HepG2 (cell line): ENCODE data around the gene SHF. TPM values are rescaled to one million over a fixed set of nuclear protein-coding genes. Genes with fewer than 3 reads are reported as not detected.
A peak's percentile ranks its signal among the peaks of the same experiment; 100 is the strongest.

ENCODE experiments used
- ATAC-seq: fragments of 200-7000 bp; cut with Tn5 transposase; 3 replicates; pipeline ENCODE4 v1.9.1; 2020; ENCODE audit warnings: mild to moderate bottlenecking, moderate library complexity
- BruUV-seq: library from RNA; stranded (reverse); fragments of 400-500 nt; replicated peaks from 2 replicates; lab custom pipeline; 2021; lab: Mats Ljungman, UMichigan
- CTCF ChIA-PET: fragments of 300-600 bp; formaldehyde crosslinking; extraction: SDS; loops from one replicate; lab custom pipeline; 2021; ENCODE audit warnings: low total read pairs, inconsistent platforms, low intra/inter-chr PET ratio; lab: Yijun Ruan, JAX
- POLR2A ChIA-PET: fragments of 350-600 bp; sonication (Branson Sonifier 250); formaldehyde crosslinking; loops from one replicate; lab custom pipeline; 2020; ENCODE audit warnings: antibody characterized with exemption, inconsistent platforms; lab: Yijun Ruan, JAX
- DNase-seq: peaks from one replicate; pipeline ENCODE4 v3.0.0-alpha.2; 2015; ENCODE audit warnings: low spot score
- FAIRE-seq: peaks from 3 replicates; lab custom pipeline; 2011; peaks lifted over from hg19 to GRCh38; lab: Jason Lieb, UNC
- H2AFZ ChIP-seq: one replicate; pipeline ENCODE4 v1.6.1; 2011; ENCODE audit warnings: low read length, inconsistent platforms
- H3K27ac ChIP-seq: fragments of 300-600 bp; 3 replicates; pipeline ENCODE4 v1.8.0; 2011; ENCODE audit warnings: mixed run types, mild to moderate bottlenecking, mixed read lengths, low read length, inconsistent platforms; ENCODE audit not compliant: insufficient read depth; ENCODE audit errors: extremely low read length
- H3K27me3 ChIP-seq, 2 experiments: fragments of 200-600 bp in 1 of 2; 2 replicates in 1 of 2; 3 replicates in 1 of 2; pipeline versions ENCODE4 v1.6.0 to v1.8.0; 2011; ENCODE audit warnings: low read length in 2 of 2, mild to moderate bottlenecking in 2 of 2, moderate library complexity in 2 of 2, inconsistent platforms in 1 of 2; ENCODE audit not compliant: insufficient read depth in 2 of 2, control insufficient read depth in 1 of 2
- H3K36me3 ChIP-seq, 2 experiments: fragments of 200-600 bp in 1 of 2; replicated peaks in 1 of 2; 2 replicates in 1 of 2; 3 replicates in 1 of 2; pipeline versions ENCODE4 v1.5.1 to v1.8.0; 2011; ENCODE audit warnings: low read length in 2 of 2, inconsistent platforms in 1 of 2; ENCODE audit not compliant: insufficient read depth in 2 of 2, control insufficient read depth in 1 of 2
- H3K4me1 ChIP-seq: 2 replicates; pipeline ENCODE4 v1.5.1; 2012; ENCODE audit warnings: low read length, inconsistent platforms; ENCODE audit not compliant: insufficient read depth
- H3K4me2 ChIP-seq: 2 replicates; pipeline ENCODE4 v1.6.0; 2011; ENCODE audit warnings: low read depth, low read length, inconsistent platforms
- H3K4me3 ChIP-seq, 3 experiments: fragments of 200-600 bp in 1 of 3; sonication (generic), shearing (Covaris generic) in 1 of 3; replicated peaks in 1 of 3; 2 replicates each; pipeline ENCODE4 v1.5.1; 2011 to 2016; ENCODE audit warnings: low read length in 3 of 3, inconsistent platforms in 2 of 3, low read depth in 2 of 3, mild to moderate bottlenecking in 2 of 3, control low read depth in 1 of 3, mixed read lengths in 1 of 3; ENCODE audit not compliant: insufficient read depth in 1 of 3
- H3K79me2 ChIP-seq: one replicate; pipeline ENCODE4 v1.6.1; 2011; ENCODE audit warnings: low read length, inconsistent platforms; ENCODE audit not compliant: insufficient read depth
- H3K9ac ChIP-seq: 2 replicates; pipeline ENCODE4 v1.6.0; 2011; ENCODE audit warnings: mild to moderate bottlenecking, low read depth, low read length, inconsistent platforms; ENCODE audit not compliant: insufficient read depth
- H3K9me3 ChIP-seq: 2 replicates; pipeline ENCODE4 v1.5.1; 2012; ENCODE audit warnings: mild to moderate bottlenecking, low read length
- H4K20me1 ChIP-seq: 2 replicates; pipeline ENCODE4 v1.6.0; 2011; ENCODE audit warnings: inconsistent platforms, mild to moderate bottlenecking, low read length, moderate library complexity; ENCODE audit not compliant: insufficient read depth
- GABPA ChIP-seq, 2 experiments: IDR thresholded peaks; 2 replicates each; pipeline ENCODE4 v1.6.1; 2011 to 2016; ENCODE audit warnings: low read depth in 2 of 2, low read length in 1 of 2, missing biosample characterization in 1 of 2, missing genetic modification characterization in 1 of 2
- MEIS2 ChIP-seq: sonication (generic); formaldehyde crosslinking; IDR thresholded peaks from 2 replicates; pipeline ENCODE4 v1.9.0; 2021; ENCODE audit warnings: mild to moderate bottlenecking, missing genetic modification reagents
- UBTF ChIP-seq: sonication (generic); formaldehyde crosslinking; IDR thresholded peaks from 2 replicates; pipeline ENCODE4 v1.4.0; 2020; ENCODE audit warnings: mild to moderate bottlenecking, missing genetic modification reagents
- ZBTB33 ChIP-seq: sonication (generic); formaldehyde crosslinking; IDR thresholded peaks from 2 replicates; pipeline ENCODE4 v1.4.0; 2020; ENCODE audit warnings: missing genetic modification reagents
- WGBS: methylation state at CpG from one replicate; pipeline ENCODE4 v1.1.6; 2017; ENCODE audit warnings: low lambda C conversion rate; 5-methylcytosine and 5-hydroxymethylcytosine counted together
- in situ Hi-C: cut with HindIII; loops from 2 replicates; pipeline ENCODE4 v1.10.0; 2017; ENCODE audit warnings: low pct_unique_long_range_greater_than_20kb; ENCODE audit not compliant: extremely low pct_ligation_motif_present
- intact Hi-C: fragments of 100-400 bp; cut with micrococcal nuclease; formaldehyde crosslinking; loops from one replicate; pipeline ENCODE4 v1.10.0; 2022; ENCODE audit not compliant: unreplicated experiment
- polyA plus RNA-seq, 8 experiments: library from polyadenylated mRNA; depleted of rRNA in 3 of 8; stranded (reverse) in 7 of 8; unstranded in 1 of 8; fragments of >200 nt; fragmentation: Illumina TruSeq in 4 of 8; extraction: Trizol in 4 of 8; gene quantifications; 2 replicates each; pipeline versions ENCODE4 v1.2.1 to v1.2.3, GENCODE V29; 2011 to 2016; ENCODE audit warnings: low read depth in 4 of 8, missing spikeins in 1 of 8, mixed read lengths in 1 of 8; ENCODE audit not compliant: insufficient read depth in 1 of 8
- total RNA-seq, 5 experiments: library from RNA; depleted of rRNA; stranded (reverse); fragments of >200 nt; fragmentation: Illumina TruSeq; extraction: Trizol; gene quantifications; 2 replicates each; pipeline ENCODE4 v1.2.3, GENCODE V29; 2016; ENCODE audit warnings: low read depth in 1 of 5

Gene SHF
- total and polyA plus RNA-seq, 2 of the 13 experiments (the other 11 are each of a cell fraction or from before 2014, with no cell fraction given): 20.9 to 25.5 TPM

- Histone ChIP-seq H3K4me3 (peak overlapping the region; percentile 77 to 83 (median 82)), H3K36me3 (peaks cover 5 to 6% of the 10 kb centered on the region in 2 experiments; a peak in 3 of 5 replicates), H3K4me1 (peaks cover 51% of the 10 kb centered on the region), H3K4me2 (peak overlapping the region; percentile 79), H3K9me3 (no peaks in the 10 kb centered on the region), H3K9ac (peak overlapping the region; percentile 69), H2AFZ (no peak overlapping the region), H3K79me2 (peaks cover 57% of the 10 kb centered on the region), H3K27ac (peak overlapping the region; percentile 50), H3K27me3 (peaks cover 0 to 3% of the 10 kb centered on the region in 2 experiments; a peak in 1 of 5 replicates), H4K20me1 (peaks cover 28% of the 10 kb centered on the region)
- 76% methylated on average over 7 of the region's 8 CpGs for WGBS
- DNase-seq: no peak
- POLR2A ChIA-PET: interaction anchor here (0.8 to 2.9 kb wide), 7 partner anchors 14 to 216 kb away, joined by 3 to 42 read pairs (median 9); a partner anchor contains a TSS
- in situ Hi-C loops: no loop called here
- no TSS peak for BruUV-seq
- intact Hi-C loops: loop anchor here (2.0 kb wide), 1 partner anchor 15 kb away; no protein-coding TSS in a partner anchor
- TF ChIP-seq UBTF (CRISPR knock-in tag): 0 out of 2 replicates have a peak, but pooled peaks have one; percentile 2
- TF ChIP-seq MEIS2: no peak
- no peak for TF ChIP-seq GABPA (IDR thresholded peaks at IDR 0.05; ENCODE audit: low read depth, low read length)
- TF ChIP-seq GABPA (CRISPR knock-in tag; IDR thresholded peaks at IDR 0.05; ENCODE audit: low read depth): no peak
- TF ChIP-seq ZBTB33 (CRISPR knock-in tag): peak; percentile 82
- peak; percentile 39 for FAIRE-seq
- peak; percentile 16 for ATAC-seq
- CTCF ChIA-PET: interaction anchor here (1.5 kb wide), 1 partner anchor 12 kb away, joined by 3 read pairs; no protein-coding TSS in a partner anchor
These were observed 1.6 kb downstream of the SHF start for GRCh38 chr15:45185903-45186770.
